GM23248 (cell line): ENCODE data around the gene POR.

Experiments
- EZH2 ChIP-seq: fragments of 200-600 bp; sonication (generic); IDR thresholded peaks from 2 replicates; pipeline ENCODE4 v1.6.1; 2018; ENCODE audit warnings: antibody characterized with exemption, mild to moderate bottlenecking; ENCODE audit not compliant: insufficient read depth, poor library complexity, severe bottlenecking
- EZH2phosphoT487 ChIP-seq: fragments of 200-600 bp; sonication (generic); IDR thresholded peaks from 2 replicates; pipeline ENCODE4 v1.6.1; 2018; ENCODE audit warnings: antibody characterized with exemption, moderate library complexity, mild to moderate bottlenecking, low read depth; ENCODE audit not compliant: insufficient read depth

GRCh38 chr7:76009672-76010600, 95.0 kb downstream of the POR start:
- TF ChIP-seq EZH2 = no peak
- no peak for TF ChIP-seq EZH2phosphoT487
